ENCODE measurements around the gene COX18. TPM values are rescaled to one million over a fixed set of nuclear protein-coding genes. Genes with fewer than 3 reads are reported as not detected.

The COX18 gene
- total RNA-seq, 4 donors from 2014 or later = 7.4 to 15.0 (median 12.7) TPM

DNA sequence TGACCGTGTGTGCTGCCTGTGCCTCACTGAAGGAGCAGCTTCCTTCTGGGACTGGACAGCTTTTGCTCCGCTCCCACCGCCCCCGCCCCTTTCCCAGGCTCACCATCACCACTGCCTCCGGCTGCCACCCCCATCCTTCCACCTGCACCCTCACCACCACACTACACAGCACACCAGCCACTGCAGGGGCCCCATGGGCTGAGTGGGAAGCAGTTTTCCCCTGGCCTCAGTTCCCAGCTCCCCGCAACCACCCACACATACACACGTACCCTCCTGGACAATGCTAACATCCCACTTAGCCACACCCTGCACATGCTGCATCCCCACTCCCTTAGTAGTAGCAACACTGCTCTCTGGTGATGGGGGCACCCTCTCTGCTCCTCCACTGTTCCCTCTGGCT, 29.6 kb upstream of the COX18 start:
- Histone ChIP-seq H3K36me3 (peaks cover 0 to 84% of the 10 kb centered on the region in 2 donors), H3K9me3 (no peaks in the 10 kb centered on the region), H3K4me1 (no peaks in the 10 kb centered on the region), H3K27ac (no peak overlapping the region), H3K4me3 (no peak overlapping the region), H3K27me3 (no peaks in the 10 kb centered on the region)
- in situ Hi-C loops (cut with MboI; ENCODE audit: low sequenced_read_pairs in 4 of 4) (no loop called here), intact Hi-C loops (cut with DNase I; ENCODE audit: low total_unique reads) (no loop called here)
- DNase-seq (no peak), ATAC-seq (no peak)
- no peak for TF ChIP-seq POLR2A (IDR thresholded peaks at IDR 0.05)
- TF ChIP-seq, protein P1, sequence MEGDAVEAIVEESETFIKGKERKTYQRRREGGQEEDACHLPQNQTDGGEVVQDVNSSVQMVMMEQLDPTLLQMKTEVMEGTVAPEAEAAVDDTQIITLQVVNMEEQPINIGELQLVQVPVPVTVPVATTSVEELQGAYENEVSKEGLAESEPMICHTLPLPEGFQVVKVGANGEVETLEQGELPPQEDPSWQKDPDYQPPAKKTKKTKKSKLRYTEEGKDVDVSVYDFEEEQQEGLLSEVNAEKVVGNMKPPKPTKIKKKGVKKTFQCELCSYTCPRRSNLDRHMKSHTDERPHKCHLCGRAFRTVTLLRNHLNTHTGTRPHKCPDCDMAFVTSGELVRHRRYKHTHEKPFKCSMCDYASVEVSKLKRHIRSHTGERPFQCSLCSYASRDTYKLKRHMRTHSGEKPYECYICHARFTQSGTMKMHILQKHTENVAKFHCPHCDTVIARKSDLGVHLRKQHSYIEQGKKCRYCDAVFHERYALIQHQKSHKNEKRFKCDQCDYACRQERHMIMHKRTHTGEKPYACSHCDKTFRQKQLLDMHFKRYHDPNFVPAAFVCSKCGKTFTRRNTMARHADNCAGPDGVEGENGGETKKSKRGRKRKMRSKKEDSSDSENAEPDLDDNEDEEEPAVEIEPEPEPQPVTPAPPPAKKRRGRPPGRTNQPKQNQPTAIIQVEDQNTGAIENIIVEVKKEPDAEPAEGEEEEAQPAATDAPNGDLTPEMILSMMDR (IDR thresholded peaks at IDR 0.05 in 4 of 5, conservative IDR thresholded peaks at IDR 0.05 in 1 of 5) = no peak

DNA sequence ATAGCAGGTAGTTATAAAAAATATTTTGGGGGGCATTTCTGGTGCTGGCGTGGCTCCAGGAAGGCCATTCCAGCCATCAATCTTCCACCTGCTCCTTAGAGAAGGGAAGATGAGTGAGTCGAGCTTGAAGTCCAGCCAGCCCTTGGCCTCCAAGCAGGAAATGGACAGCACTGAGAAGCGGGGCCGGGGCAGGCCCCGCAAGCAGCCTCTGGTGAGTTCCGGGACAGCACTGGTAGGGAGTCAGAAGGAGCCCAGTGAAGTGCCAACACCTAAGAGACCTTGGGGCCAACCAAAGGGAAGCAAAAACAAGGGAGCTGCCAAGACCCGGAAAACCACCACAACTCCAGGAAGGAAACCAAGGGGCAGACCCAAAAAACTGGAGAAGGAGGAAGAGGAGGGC, 29.2 kb upstream of the COX18 start:
- in situ Hi-C loops (cut with MboI; ENCODE audit: low sequenced_read_pairs in 4 of 4) (no loop called here), intact Hi-C loops (cut with DNase I; ENCODE audit: low total_unique reads) (no loop called here)
- no peak overlapping the region for H3K4me3 ChIP-seq
- DNase-seq = no peak
- ATAC-seq = no peak
- H3K4me1 ChIP-seq = no peaks in the 10 kb centered on the region
- H3K27me3 ChIP-seq = no peaks in the 10 kb centered on the region
- H3K27ac ChIP-seq = no peak overlapping the region
- no peaks in the 10 kb centered on the region for H3K9me3 ChIP-seq
- TF ChIP-seq POLR2A (IDR thresholded peaks at IDR 0.05) = no peak
- TF ChIP-seq, protein P1 (IDR thresholded peaks at IDR 0.05 in 4 of 5, conservative IDR thresholded peaks at IDR 0.05 in 1 of 5) = no peak
- peaks cover 0 to 84% of the 10 kb centered on the region in 2 donors for H3K36me3 ChIP-seq

DNA sequence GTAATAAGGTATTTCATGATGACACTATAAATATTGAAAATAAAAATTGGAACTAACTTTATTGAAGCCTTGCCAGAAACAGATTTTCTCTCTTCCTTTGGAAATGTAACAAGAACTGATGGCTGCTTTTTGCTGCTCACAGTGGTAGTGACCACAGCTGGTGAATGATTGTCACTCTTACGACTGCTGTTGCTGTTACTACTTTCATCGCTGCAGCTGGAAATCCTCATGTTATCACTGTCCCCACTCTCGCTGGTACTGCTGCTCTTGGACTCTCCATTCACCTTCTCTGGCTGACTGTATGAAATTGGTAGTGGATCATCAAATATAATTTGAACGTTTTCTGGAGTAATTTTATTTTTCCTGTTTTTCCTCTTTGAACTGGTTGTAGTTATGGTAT, 28.5 kb upstream of the COX18 start:
- no peaks in the 10 kb centered on the region for H3K9me3 ChIP-seq
- H3K27me3 ChIP-seq = no peaks in the 10 kb centered on the region
- no peak overlapping the region for H3K27ac ChIP-seq
- H3K36me3 ChIP-seq = peaks cover 0 to 85% of the 10 kb centered on the region in 2 donors
- DNase-seq (no peak), ATAC-seq (no peak)
- no peak for TF ChIP-seq POLR2A (IDR thresholded peaks at IDR 0.05)
- TF ChIP-seq, protein P1 (IDR thresholded peaks at IDR 0.05 in 4 of 5, conservative IDR thresholded peaks at IDR 0.05 in 1 of 5) = no peak
- no peak overlapping the region for H3K4me3 ChIP-seq
- H3K4me1 ChIP-seq = no peaks in the 10 kb centered on the region
- in situ Hi-C loops (cut with MboI; ENCODE audit: low sequenced_read_pairs in 4 of 4) (no loop called here), intact Hi-C loops (cut with DNase I; ENCODE audit: low total_unique reads) (no loop called here)

DNA sequence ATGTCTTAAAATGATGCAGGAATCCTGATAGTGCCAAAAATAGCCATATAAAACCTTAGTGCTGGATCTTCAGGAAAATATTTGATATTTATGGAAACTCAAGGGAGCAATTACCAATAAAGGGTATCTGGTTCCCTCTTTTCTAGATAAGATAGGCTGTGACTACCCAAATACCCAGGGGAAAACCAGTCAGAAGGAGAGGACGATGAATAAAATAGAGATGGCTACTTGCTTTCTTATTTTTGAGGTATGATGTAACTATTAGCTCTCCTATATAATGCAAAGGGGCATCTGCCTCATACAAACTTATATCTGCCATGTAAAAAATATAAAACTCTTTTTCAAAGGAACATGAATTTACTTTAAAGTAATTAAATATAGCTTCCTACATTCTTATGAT, 23.4 kb upstream of the COX18 start:
- intact Hi-C loops (cut with DNase I; ENCODE audit: low total_unique reads) (no loop called here), in situ Hi-C loops (cut with MboI; ENCODE audit: low sequenced_read_pairs in 4 of 4) (no loop called here)
- Histone ChIP-seq H3K36me3 (peaks cover 3 to 66% of the 10 kb centered on the region in 2 donors), H3K4me1 (no peaks in the 10 kb centered on the region), H3K27me3 (no peaks in the 10 kb centered on the region), H3K27ac (no peak overlapping the region), H3K9me3 (no peaks in the 10 kb centered on the region), H3K4me3 (no peak overlapping the region)
- TF ChIP-seq, protein P1 (IDR thresholded peaks at IDR 0.05 in 4 of 5, conservative IDR thresholded peaks at IDR 0.05 in 1 of 5) = no peak
- TF ChIP-seq POLR2A (IDR thresholded peaks at IDR 0.05) = no peak
- DNase-seq (no peak), ATAC-seq (no peak)

DNA sequence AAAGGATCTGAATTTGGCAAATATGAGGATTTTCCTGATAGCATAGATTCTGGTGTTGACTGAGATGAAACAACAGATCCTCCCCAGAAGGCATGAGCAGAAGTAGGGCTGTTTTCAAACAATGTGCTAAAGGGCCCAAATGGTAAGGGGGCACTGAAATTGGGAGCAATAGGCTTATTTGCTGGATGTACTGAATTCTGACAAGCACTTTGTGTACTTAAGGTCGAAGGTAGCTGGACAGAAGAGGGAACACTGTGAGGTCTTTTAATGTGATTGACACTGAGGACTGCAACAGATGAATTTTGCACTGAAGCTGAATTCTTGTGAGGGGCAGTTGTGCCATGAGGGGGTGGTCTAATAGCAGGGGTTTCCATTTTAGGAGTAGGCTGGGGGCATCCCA, 21.2 kb upstream of the COX18 start:
- H3K9me3 ChIP-seq = no peaks in the 10 kb centered on the region
- H3K27ac ChIP-seq = no peak overlapping the region

More for the DNA sequence above, 21.2 kb upstream of the COX18 start:
- TF ChIP-seq POLR2A (IDR thresholded peaks at IDR 0.05) = no peak
- TF ChIP-seq, protein P1 (IDR thresholded peaks at IDR 0.05 in 4 of 5, conservative IDR thresholded peaks at IDR 0.05 in 1 of 5) = no peak
- H3K4me1 ChIP-seq = no peaks in the 10 kb centered on the region
- H3K27me3 ChIP-seq = no peaks in the 10 kb centered on the region
- DNase-seq (no peak), ATAC-seq (no peak)
- in situ Hi-C loops (cut with MboI; ENCODE audit: low sequenced_read_pairs in 4 of 4) (no loop called here), intact Hi-C loops (cut with DNase I; ENCODE audit: low total_unique reads) (no loop called here)
- no peak overlapping the region for H3K4me3 ChIP-seq
- H3K36me3 ChIP-seq = peaks cover 3 to 49% of the 10 kb centered on the region in 2 donors

All from gastrocnemius medialis (tissue), 4 donors.